Psoas muscle (tissue), 8 donors: ENCODE data around the gene NPY4R. TPM values are rescaled to one million over a fixed set of nuclear protein-coding genes. Genes with fewer than 3 reads are reported as not detected.
"Not testable (repeated sequence)": the region's sequence is repeated elsewhere in the genome, so short reads cannot be mapped to it uniquely, and the experiment has no call there.

Experiments
- ATAC-seq, 4 donors: fragments of 200-7000 bp; cut with Tn5 transposase; one replicate each; pipeline ENCODE4 v1.9.1; 2020; ENCODE audit warnings: moderate library complexity in 3 of 4, mild to moderate bottlenecking in 2 of 4
- DNase-seq, 2 donors: peaks; one replicate each; pipeline ENCODE4 v3.0.0-alpha.2; 2020
- H3K27ac ChIP-seq: fragments of 200-600 bp; one replicate; pipeline ENCODE4 v1.8.0; 2022
- H3K27me3 ChIP-seq, 3 donors: fragments of 200-600 bp in 1 of 3; one replicate each; pipeline versions ENCODE4 v1.6.1 to v1.8.0; 2013 to 2022; ENCODE audit warnings: low read length in 2 of 3, mild to moderate bottlenecking in 2 of 3, moderate library complexity in 1 of 3; ENCODE audit not compliant: insufficient read depth in 3 of 3
- H3K36me3 ChIP-seq, 2 donors: fragments of 200-600 bp in 1 of 2; one replicate each; pipeline versions ENCODE4 v1.6.1 to v1.8.0; 2013 to 2022; ENCODE audit warnings: low read depth in 1 of 2, mild to moderate bottlenecking in 1 of 2, moderate library complexity in 1 of 2; ENCODE audit not compliant: insufficient read depth in 1 of 2
- H3K4me1 ChIP-seq: fragments of 200-600 bp; one replicate; pipeline ENCODE4 v1.8.0; 2022
- H3K4me3 ChIP-seq: fragments of 200-600 bp; one replicate; pipeline ENCODE4 v1.8.0; 2022; ENCODE audit warnings: mild to moderate bottlenecking
- H3K9me3 ChIP-seq: fragments of 200-600 bp; one replicate; pipeline ENCODE4 v1.8.0; 2022
- CTCF ChIP-seq: fragments of 200-600 bp; IDR thresholded peaks from one replicate; pipeline ENCODE4 v1.8.0; 2022; ENCODE audit warnings: antibody characterized with exemption
- WGBS, 3 donors: extraction: QIAGEN DNeasy Blood & Tissue Kit; methylation state at CpG; one replicate each; pipeline versions ENCODE4 v1.1.6 to v1.1.7; 2013; 5-methylcytosine and 5-hydroxymethylcytosine counted together
- intact Hi-C, 2 donors: fragments of 100-400 bp; cut with DNase I; formaldehyde crosslinking; loops; one replicate each; pipeline versions ENCODE4 v1.11.0 to v1.14.2; 2022
- long read RNA-seq, 2 donors: library from polyadenylated mRNA; unstranded; transcript quantifications; one replicate each; pipeline ENCODE4 v2.0.0, GENCODE V29; 2021
- polyA plus RNA-seq, 3 donors: library from polyadenylated mRNA; stranded (reverse); fragments of 200-250 nt; gene quantifications; one replicate each; pipeline ENCODE4 v1.2.3, GENCODE V29; 2013
- total RNA-seq, 4 donors: library from RNA; stranded (reverse); fragmentation: NEBNext Ultra II Directional in 2 of 4; extraction: Animal tissue kit (Norgen Biotek cat#: 25700) in 2 of 4; gene quantifications; one replicate each; pipeline versions ENCODE4 v1.2.1 to v1.2.4, GENCODE V29; 2021 to 2023
- donor health status: healthy with polysubstance abuse.
- donor health status: DM: no; HTN: no; CAD: no; lungs with moderate emphysema.
- donor health status: Bipolar disorder and iron deficiency.
- donor health status: healthy.
- donor health status: DM: yes; HTN: yes; CAD: no.
- donor health status: DM: no; HTN: no; CAD: no.
- donor health status: DM: no; HTN: no; CAD: no.
- donor health status: DM: yes; HTN: yes; CAD: no.

NPY4R gene
- total RNA-seq (not detected), polyA plus RNA-seq (under 1 TPM in 1 of 3 donors, not detected in 2; 0.04 TPM)
- long read RNA-seq, donor 1 = 0 reads
- long read RNA-seq, donor 2 = 0 reads

- ATAC-seq, DNase-seq, H3K27me3 ChIP-seq, H3K9me3 ChIP-seq, H3K4me1 ChIP-seq, H3K4me3 ChIP-seq, H3K27ac ChIP-seq, H3K36me3 ChIP-seq, intact Hi-C loops: not testable (repeated sequence)
- 0 to 1% methylated on average over 3 to 11 of the region's 36 CpGs; no CpG with 5 or more reads in 1 of the 3 donors for WGBS, 3 donors
Observed at GRCh38 chr10:46465765-46466164, at the start of gene NPY4R. Gene NPY4R (minus strand): TSS chr10:46465958. CDS start chr10:46462635, 3,323 bp downstream.

- DNase-seq (no peak), ATAC-seq (no peak)
- Histone ChIP-seq H3K4me1 (no peaks in the 10 kb centered on the region), H3K4me3 (no peak overlapping the region), H3K27ac (no peak overlapping the region), H3K36me3 (no peaks in the 10 kb centered on the region), H3K9me3 (no peaks in the 10 kb centered on the region), H3K27me3 (peaks cover 0 to 3% (median 0%) of the 10 kb centered on the region in 3 donors)
- no peak for TF ChIP-seq CTCF
- intact Hi-C loops = no loop called here
Observed at GRCh38 chr10:46515366-46515765, 49.6 kb upstream of the NPY4R start.

- no peak for TF ChIP-seq CTCF
- peak in 1 of 2 donors; percentile 32 for DNase-seq
- Histone ChIP-seq H3K27me3 (no peaks in the 10 kb centered on the region), H3K4me1 (no peaks in the 10 kb centered on the region), H3K4me3 (no peak overlapping the region), H3K9me3 (no peaks in the 10 kb centered on the region), H3K27ac (no peak overlapping the region), H3K36me3 (no peaks in the 10 kb centered on the region)
- intact Hi-C loops = no loop called here
- no peak for ATAC-seq
- WGBS, 3 donors = 83 to 85% (median 83%) methylated on average over 3 of the region's 3 CpGs
Observed at GRCh38 chr10:46514899-46515298, 49.1 kb upstream of the NPY4R start.

GRCh38 chr10:46514431-46514861 lies 48.7 kb upstream of the NPY4R start:
- intact Hi-C loops = no loop called here
- 73 to 79% (median 76%) methylated on average over 6 of the region's 6 CpGs for WGBS, 3 donors
- no peak overlapping the region for H3K27ac ChIP-seq
- no peaks in the 10 kb centered on the region for H3K36me3 ChIP-seq
- H3K27me3 ChIP-seq = no peaks in the 10 kb centered on the region
- peak in 1 of 2 donors; percentile 32 for DNase-seq
- no peaks in the 10 kb centered on the region for H3K4me1 ChIP-seq
- no peaks in the 10 kb centered on the region for H3K9me3 ChIP-seq
- no peak for TF ChIP-seq CTCF
- H3K4me3 ChIP-seq = no peak overlapping the region
- no peak for ATAC-seq

GRCh38 chr10:46513333-46513732 lies 47.6 kb upstream of the NPY4R start:
- H3K27me3 ChIP-seq, intact Hi-C loops, ATAC-seq, H3K27ac ChIP-seq, H3K9me3 ChIP-seq, H3K4me3 ChIP-seq, H3K4me1 ChIP-seq, DNase-seq, H3K36me3 ChIP-seq: not testable (repeated sequence)
- WGBS, 3 donors = no CpG with 5 or more reads among the region's 8 CpGs

- H3K4me3 ChIP-seq, ATAC-seq, H3K27me3 ChIP-seq, DNase-seq, H3K9me3 ChIP-seq, H3K27ac ChIP-seq, H3K36me3 ChIP-seq, H3K4me1 ChIP-seq, intact Hi-C loops: not testable (repeated sequence)
- 33 to 66% (median 59%) methylated on average over 1 to 3 of the region's 7 CpGs for WGBS, 3 donors
Observed at GRCh38 chr10:46512725-46513124, 47.0 kb upstream of the NPY4R start.

GRCh38 chr10:46512002-46512401 lies 46.2 kb upstream of the NPY4R start:
- H3K9me3 ChIP-seq, H3K27me3 ChIP-seq: not testable (repeated sequence)
- WGBS, 3 donors = no CpG with 5 or more reads among the region's 5 CpGs

GRCh38 chr10:46499990-46500389 lies 34.2 kb upstream of the NPY4R start:
- DNase-seq, intact Hi-C loops, H3K4me3 ChIP-seq, H3K27me3 ChIP-seq, H3K9me3 ChIP-seq, H3K27ac ChIP-seq, H3K4me1 ChIP-seq, H3K36me3 ChIP-seq, ATAC-seq: not testable (repeated sequence)
- no CpG with 5 or more reads among the region's 3 CpGs for WGBS, 3 donors

More at GRCh38 chr10:46512002-46512401, 46.2 kb upstream of the NPY4R start:
- H3K4me1 ChIP-seq, H3K4me3 ChIP-seq, intact Hi-C loops, ATAC-seq, DNase-seq, H3K27ac ChIP-seq, H3K36me3 ChIP-seq: not testable (repeated sequence)

- intact Hi-C loops, H3K27ac ChIP-seq, DNase-seq, H3K4me3 ChIP-seq, H3K4me1 ChIP-seq, H3K27me3 ChIP-seq, H3K36me3 ChIP-seq, H3K9me3 ChIP-seq, ATAC-seq: not testable (repeated sequence)
- WGBS, 3 donors = 55 to 69% (median 62%) methylated on average over 2 of the region's 5 CpGs
Observed at GRCh38 chr10:46498985-46499703, 33.4 kb upstream of the NPY4R start.
